ENCODE measurements around the gene CCDC27.

DNA sequence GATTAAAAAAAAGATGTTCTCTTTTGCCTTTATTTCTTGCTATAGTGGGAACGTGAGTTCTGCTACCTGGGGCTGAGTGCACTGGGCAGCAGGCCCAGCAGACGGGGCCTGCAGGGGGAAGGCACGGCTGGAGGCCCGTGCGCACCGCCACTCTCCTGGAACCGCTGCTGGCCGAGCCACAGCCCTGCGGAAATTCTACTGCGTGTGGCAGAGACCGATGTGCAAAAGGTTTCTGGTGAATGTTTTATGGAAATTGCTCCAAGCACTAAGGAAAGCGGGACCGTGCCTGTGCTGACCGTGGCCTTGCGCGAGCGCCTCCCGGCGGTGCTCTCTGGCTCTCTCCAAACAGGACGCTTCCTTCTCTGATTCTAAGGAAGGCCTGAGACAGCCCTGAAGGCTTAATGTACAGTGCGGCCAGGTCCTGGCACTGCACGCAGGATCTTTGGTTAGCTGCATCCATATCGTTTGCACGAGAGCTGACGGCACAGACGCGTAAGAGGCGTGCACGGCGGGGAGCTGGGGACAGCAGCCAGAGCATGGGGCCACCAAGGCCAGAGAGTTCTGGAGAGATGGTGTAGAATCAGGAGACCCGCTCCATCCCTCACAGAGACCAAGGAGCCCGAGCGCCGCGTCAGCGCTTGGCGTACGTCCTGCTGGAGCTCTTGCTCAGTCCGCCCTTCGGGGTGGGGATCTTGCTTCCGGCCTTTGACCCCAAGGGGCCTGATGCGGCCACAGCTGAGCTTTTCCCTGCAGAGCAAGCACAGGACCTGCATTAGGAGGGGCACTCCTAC lies 62.7 kb downstream of the CCDC27 start:
- TF ChIP-seq POLR2A (IDR thresholded peaks at IDR 0.05): no peak
- no peak for TF ChIP-seq CTCF (IDR thresholded peaks at IDR 0.05)

Data from Peyer's patch (tissue), 4 donors.